SU-DHL-6 (cell line): Measurements from ENCODE around the gene NOP14.

Experiments
- EZH2phosphoT487 ChIP-seq: fragments of 200-600 bp; sonication (generic), shearing (Covaris generic); conservative IDR thresholded peaks from 2 replicates; pipeline ENCODE4 v1.6.1; 2018; ENCODE audit warnings: mild to moderate bottlenecking, antibody characterized with exemption, low read length, moderate library complexity, mixed read lengths
- TF ChIP-seq, protein P1 (sequence below): fragments of 200-600 bp; sonication (generic); IDR thresholded peaks from one replicate; pipeline ENCODE4 v1.5.1; 2017; ENCODE audit warnings: antibody characterized with exemption, mild to moderate bottlenecking, low read length, moderate library complexity; ENCODE audit not compliant: insufficient read depth, poor library complexity, severe bottlenecking

DNA sequence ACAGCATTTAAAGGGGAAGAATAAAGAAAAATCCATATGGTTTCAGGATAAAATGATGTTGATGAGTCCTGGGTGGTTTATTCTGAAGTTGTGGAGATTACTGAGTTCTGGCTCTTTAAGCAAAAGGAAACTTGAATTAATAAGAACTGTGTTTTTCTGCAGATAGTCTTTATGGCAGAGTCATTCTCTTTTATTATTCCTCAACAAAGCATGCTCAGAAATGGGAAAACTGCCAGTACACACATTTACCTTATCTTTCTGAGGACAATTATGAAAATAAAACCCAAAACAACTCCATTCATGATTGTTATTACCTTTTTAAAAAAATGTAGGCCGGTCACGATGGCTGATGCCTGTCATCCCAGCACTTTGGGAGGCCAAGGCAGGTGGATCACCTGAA lies 61.1 kb downstream of the NOP14 start:
- TF ChIP-seq, protein P1, sequence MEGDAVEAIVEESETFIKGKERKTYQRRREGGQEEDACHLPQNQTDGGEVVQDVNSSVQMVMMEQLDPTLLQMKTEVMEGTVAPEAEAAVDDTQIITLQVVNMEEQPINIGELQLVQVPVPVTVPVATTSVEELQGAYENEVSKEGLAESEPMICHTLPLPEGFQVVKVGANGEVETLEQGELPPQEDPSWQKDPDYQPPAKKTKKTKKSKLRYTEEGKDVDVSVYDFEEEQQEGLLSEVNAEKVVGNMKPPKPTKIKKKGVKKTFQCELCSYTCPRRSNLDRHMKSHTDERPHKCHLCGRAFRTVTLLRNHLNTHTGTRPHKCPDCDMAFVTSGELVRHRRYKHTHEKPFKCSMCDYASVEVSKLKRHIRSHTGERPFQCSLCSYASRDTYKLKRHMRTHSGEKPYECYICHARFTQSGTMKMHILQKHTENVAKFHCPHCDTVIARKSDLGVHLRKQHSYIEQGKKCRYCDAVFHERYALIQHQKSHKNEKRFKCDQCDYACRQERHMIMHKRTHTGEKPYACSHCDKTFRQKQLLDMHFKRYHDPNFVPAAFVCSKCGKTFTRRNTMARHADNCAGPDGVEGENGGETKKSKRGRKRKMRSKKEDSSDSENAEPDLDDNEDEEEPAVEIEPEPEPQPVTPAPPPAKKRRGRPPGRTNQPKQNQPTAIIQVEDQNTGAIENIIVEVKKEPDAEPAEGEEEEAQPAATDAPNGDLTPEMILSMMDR: no peak
- TF ChIP-seq EZH2phosphoT487: no peak
